NB4 (cell line): ENCODE data around the gene TSC22D1.
"Not testable (repeated sequence)": the region's sequence is repeated elsewhere in the genome, so short reads cannot be mapped to it uniquely, and the experiment has no call there.

Experiments
- DNase-seq: peaks from one replicate; pipeline ENCODE4 v3.0.0; 2010; ENCODE audit warnings: low read depth
- H3K4me3 ChIP-seq: one replicate; pipeline ENCODE4 v1.5.1; 2011; ENCODE audit warnings: mild to moderate bottlenecking, low read depth, low read length, moderate library complexity
- CTCF ChIP-seq: IDR thresholded peaks from one replicate; pipeline ENCODE4 v1.5.1; 2012; ENCODE audit warnings: low read depth, low read length
- MAX ChIP-seq: IDR thresholded peaks from 2 replicates; pipeline ENCODE4 v1.6.1; 2011; ENCODE audit warnings: low read depth, low read length
- MYC ChIP-seq: IDR thresholded peaks from 2 replicates; pipeline ENCODE4 v1.6.1; 2011; ENCODE audit warnings: low read depth, low read length
- POLR2A ChIP-seq: IDR thresholded peaks from 2 replicates; pipeline ENCODE4 v1.6.1; 2011; ENCODE audit warnings: mild to moderate bottlenecking; ENCODE audit not compliant: insufficient read length; ENCODE audit errors: extremely low read depth

The TSC22D1 gene

GRCh38 chr13:44617648-44618047 is 41.5 kb upstream of the TSC22D1 start:
- no peak for DNase-seq
- no peak for TF ChIP-seq MYC
- TF ChIP-seq CTCF = no peak
- no peak for TF ChIP-seq POLR2A
- TF ChIP-seq MAX = no peak
- no peak overlapping the region for H3K4me3 ChIP-seq

GRCh38 chr13:44609137-44609536 is 33.0 kb upstream of the TSC22D1 start:
- TF ChIP-seq CTCF (no peak), POLR2A (no peak), MYC (no peak), MAX (no peak)
- DNase-seq = no peak
- H3K4me3 ChIP-seq = no peak overlapping the region

- no peak overlapping the region for H3K4me3 ChIP-seq
- DNase-seq = no peak
Observed at GRCh38 chr13:44605721-44606120, 29.6 kb upstream of the TSC22D1 start.

GRCh38 chr13:44605275-44605674 is 29.1 kb upstream of the TSC22D1 start:
- no peak for DNase-seq
- TF ChIP-seq MYC (no peak), MAX (no peak), POLR2A (no peak), CTCF (no peak)
- no peak overlapping the region for H3K4me3 ChIP-seq

More at GRCh38 chr13:44605721-44606120, 29.6 kb upstream of the TSC22D1 start:
- TF ChIP-seq MAX (no peak), MYC (no peak), CTCF (no peak), POLR2A (no peak)

GRCh38 chr13:44601586-44601985 is 25.5 kb upstream of the TSC22D1 start:
- no peak for DNase-seq
- no peak overlapping the region for H3K4me3 ChIP-seq
- TF ChIP-seq CTCF = no peak
- TF ChIP-seq MAX = no peak
- TF ChIP-seq POLR2A = no peak
- no peak for TF ChIP-seq MYC

GRCh38 chr13:44593861-44594592 is 17.9 kb upstream of the TSC22D1 start:
- not testable (repeated sequence) for DNase-seq, H3K4me3 ChIP-seq
